Type B pancreatic cell (in vitro differentiated cells): ENCODE results near the gene KHK. TPM values are rescaled to one million over a fixed set of nuclear protein-coding genes. Genes with fewer than 3 reads are reported as not detected.

Experiments
- DNase-seq: peaks from one replicate; pipeline ENCODE4 v3.0.0; 2021; ENCODE audit warnings: mixed read lengths; ENCODE audit not compliant: unreplicated experiment; ENCODE audit errors: extremely low spot score
- H3K27ac Mint-ChIP-seq: 2 replicates; pipeline ENCODE4 v1.8.0; 2021; ENCODE audit warnings: mild to moderate bottlenecking, mixed read lengths
- H3K27me3 Mint-ChIP-seq: 2 replicates; pipeline ENCODE4 v1.8.0; 2021; ENCODE audit warnings: mixed read lengths
- H3K36me3 Mint-ChIP-seq: 2 replicates; pipeline ENCODE4 v1.8.0; 2021; ENCODE audit warnings: mixed read lengths
- H3K4me1 Mint-ChIP-seq: one replicate; pipeline ENCODE4 v1.8.0; 2021; ENCODE audit warnings: mixed read lengths; ENCODE audit not compliant: unreplicated experiment
- H3K4me3 Mint-ChIP-seq: 2 replicates; pipeline ENCODE4 v1.8.0; 2021; ENCODE audit warnings: mild to moderate bottlenecking, mixed read lengths
- H3K9me3 Mint-ChIP-seq: 2 replicates; pipeline ENCODE4 v1.8.0; 2021; ENCODE audit warnings: mixed read lengths
- total RNA-seq: library from RNA; stranded (reverse); gene quantifications from 2 replicates; pipeline ENCODE4 v1.2.1, GENCODE V29; 2021; ENCODE audit warnings: low replicate concordance
- TF ChIP-seq, protein P1 (sequence below): fragments of 200-600 bp; sonication (generic); conservative IDR thresholded peaks from 2 replicates; pipeline ENCODE4 v1.5.0; 2021; ENCODE audit warnings: antibody characterized with exemption, mild to moderate bottlenecking

KHK gene
- total RNA-seq, 1 donor from 2014 or later, result 14.7 TPM

DNA sequence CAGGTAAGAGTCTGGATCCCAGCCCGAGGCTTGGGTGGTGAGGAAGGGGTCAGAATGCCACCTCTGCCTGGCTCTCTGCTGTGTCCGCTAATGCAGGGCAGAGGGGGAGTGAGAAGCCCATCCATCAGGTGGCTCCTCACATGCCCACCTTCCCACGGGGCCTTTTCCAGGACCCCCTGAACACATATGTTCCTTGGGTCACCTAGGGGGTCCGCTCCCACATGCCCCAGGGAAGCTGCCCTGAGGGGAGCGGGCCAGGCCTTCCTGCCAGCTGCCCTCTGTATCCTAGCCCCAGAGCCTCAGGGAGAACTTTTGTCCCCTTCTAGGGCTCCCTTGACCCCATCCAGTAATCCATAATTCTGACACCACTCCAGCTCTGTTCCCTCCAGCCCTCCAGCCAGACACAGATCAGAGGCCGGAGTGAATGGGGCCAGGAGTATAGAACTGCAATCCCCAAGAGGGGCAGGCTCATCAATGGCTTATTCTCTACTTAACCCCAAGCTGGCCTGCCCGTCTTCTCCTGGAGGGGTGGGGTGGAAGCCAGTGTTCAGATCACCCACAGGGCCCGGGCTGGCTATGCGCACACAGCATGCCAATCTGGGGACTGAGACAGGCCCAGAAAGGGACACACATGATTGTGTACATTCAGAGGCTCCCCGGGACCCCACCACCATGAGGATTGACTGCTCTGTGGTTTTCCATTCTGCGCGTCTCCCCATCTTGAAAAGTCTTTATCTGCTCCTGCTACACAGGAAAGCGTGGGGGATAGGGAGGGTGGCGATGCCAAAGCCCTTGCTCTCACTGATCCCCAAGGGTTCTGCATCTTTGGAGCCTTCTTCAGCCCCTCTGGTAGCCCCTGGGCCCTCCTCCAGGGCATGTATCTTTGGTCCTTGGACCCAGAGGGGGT is 7.1 kb upstream of the KHK start:
- Mint-ChIP-seq H3K27ac (no peak overlapping the region), H3K4me1 (peaks cover 50% of the 10 kb centered on the region), H3K9me3 (no peaks in the 10 kb centered on the region), H3K36me3 (peaks cover 5% of the 10 kb centered on the region), H3K27me3 (peaks cover 21% of the 10 kb centered on the region), H3K4me3 (peak overlapping the region; percentile 81)
- DNase-seq, result no peak
- TF ChIP-seq, protein P1, sequence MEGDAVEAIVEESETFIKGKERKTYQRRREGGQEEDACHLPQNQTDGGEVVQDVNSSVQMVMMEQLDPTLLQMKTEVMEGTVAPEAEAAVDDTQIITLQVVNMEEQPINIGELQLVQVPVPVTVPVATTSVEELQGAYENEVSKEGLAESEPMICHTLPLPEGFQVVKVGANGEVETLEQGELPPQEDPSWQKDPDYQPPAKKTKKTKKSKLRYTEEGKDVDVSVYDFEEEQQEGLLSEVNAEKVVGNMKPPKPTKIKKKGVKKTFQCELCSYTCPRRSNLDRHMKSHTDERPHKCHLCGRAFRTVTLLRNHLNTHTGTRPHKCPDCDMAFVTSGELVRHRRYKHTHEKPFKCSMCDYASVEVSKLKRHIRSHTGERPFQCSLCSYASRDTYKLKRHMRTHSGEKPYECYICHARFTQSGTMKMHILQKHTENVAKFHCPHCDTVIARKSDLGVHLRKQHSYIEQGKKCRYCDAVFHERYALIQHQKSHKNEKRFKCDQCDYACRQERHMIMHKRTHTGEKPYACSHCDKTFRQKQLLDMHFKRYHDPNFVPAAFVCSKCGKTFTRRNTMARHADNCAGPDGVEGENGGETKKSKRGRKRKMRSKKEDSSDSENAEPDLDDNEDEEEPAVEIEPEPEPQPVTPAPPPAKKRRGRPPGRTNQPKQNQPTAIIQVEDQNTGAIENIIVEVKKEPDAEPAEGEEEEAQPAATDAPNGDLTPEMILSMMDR, result no peak

DNA sequence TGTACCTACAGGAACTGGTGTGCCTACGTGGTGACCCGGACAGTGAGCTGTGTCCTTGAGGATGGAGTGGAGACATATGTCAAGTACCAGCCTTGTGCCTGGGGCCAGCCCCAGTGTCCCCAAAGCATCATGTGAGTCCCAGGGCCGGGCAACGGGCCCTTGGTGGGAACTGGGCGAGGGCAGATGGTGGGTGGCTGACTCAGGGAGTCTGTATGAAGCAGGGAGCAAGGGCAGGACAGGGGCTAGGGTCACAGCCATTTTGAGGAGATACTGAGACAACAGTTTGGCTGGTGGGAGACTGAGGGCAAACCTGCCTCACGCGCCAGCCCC is 6.5 kb upstream of the KHK start:
- H3K36me3 Mint-ChIP-seq, result peaks cover 5% of the 10 kb centered on the region
- peak overlapping the region; percentile 81 for H3K4me3 Mint-ChIP-seq
- DNase-seq, result no peak
- H3K27me3 Mint-ChIP-seq, result peaks cover 17% of the 10 kb centered on the region
- TF ChIP-seq, protein P1, result no peak
- H3K27ac Mint-ChIP-seq, result no peak overlapping the region
- peaks cover 44% of the 10 kb centered on the region for H3K4me1 Mint-ChIP-seq
- no peaks in the 10 kb centered on the region for H3K9me3 Mint-ChIP-seq

DNA sequence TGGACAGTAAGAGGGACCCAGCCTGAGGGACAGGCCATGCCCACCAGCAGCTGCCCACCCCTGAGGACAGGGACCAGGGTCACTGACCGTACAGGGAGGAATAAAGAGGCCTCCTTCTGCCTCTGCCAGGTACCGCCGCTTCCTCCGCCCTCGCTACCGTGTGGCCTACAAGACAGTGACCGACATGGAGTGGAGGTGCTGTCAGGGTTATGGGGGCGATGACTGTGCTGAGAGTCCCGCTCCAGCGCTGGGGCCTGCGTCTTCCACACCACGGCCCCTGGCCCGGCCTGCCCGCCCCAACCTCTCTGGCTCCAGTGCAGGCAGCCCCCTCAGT is 6.0 kb upstream of the KHK start:
- H3K27ac Mint-ChIP-seq, result peak overlapping the region; percentile 93
- H3K4me1 Mint-ChIP-seq, result peaks cover 40% of the 10 kb centered on the region
- peaks cover 17% of the 10 kb centered on the region for H3K27me3 Mint-ChIP-seq
- TF ChIP-seq, protein P1, result no peak
- no peaks in the 10 kb centered on the region for H3K9me3 Mint-ChIP-seq
- peak overlapping the region; percentile 85 for H3K4me3 Mint-ChIP-seq
- DNase-seq, result no peak
- H3K36me3 Mint-ChIP-seq, result peaks cover 5% of the 10 kb centered on the region

DNA sequence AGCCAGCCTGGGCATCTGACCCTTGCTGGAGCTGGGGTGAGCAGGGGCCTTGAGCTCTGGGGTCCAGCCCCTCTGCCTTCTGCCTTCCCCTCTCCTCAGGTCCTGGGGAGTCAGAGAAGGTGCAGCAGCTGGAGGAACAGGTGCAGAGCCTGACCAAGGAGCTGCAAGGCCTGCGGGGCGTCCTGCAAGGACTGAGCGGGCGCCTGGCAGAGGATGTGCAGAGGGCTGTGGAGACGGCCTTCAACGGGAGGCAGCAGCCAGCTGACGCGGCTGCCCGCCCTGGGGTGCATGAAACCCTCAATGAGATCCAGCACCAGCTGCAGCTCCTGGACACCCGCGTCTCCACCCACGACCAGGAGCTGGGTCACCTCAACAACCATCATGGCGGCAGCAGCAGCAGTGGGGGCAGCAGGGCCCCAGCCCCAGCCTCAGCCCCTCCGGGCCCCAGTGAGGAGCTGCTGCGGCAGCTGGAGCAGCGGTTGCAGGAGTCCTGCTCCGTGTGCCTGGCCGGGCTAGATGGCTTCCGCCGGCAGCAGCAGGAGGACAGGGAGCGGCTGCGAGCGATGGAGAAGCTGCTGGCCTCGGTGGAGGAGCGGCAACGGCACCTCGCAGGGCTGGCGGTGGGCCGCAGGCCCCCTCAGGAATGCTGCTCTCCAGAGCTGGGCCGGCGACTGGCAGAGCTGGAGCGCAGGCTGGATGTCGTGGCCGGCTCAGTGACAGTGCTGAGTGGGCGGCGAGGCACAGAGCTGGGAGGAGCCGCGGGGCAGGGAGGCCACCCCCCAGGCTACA is 4.4 kb upstream of the KHK start:
- H3K9me3 Mint-ChIP-seq, result no peaks in the 10 kb centered on the region

DNA sequence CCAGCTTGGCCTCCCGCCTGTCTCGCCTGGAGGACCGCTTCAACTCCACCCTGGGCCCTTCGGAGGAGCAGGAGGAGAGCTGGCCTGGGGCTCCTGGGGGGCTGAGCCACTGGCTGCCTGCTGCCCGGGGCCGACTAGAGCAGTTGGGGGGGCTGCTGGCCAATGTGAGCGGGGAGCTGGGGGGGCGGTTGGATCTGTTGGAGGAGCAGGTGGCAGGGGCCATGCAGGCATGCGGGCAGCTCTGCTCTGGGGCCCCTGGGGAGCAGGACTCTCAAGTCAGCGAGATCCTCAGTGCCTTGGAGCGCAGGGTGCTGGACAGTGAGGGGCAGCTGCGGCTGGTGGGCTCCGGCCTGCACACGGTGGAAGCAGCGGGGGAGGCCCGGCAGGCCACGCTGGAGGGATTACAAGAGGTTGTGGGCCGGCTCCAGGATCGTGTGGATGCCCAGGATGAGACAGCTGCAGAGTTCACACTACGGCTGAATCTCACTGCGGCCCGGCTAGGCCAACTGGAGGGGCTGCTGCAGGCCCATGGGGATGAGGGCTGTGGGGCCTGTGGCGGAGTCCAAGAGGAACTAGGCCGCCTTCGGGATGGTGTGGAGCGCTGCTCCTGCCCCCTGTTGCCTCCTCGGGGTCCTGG is 3.7 kb upstream of the KHK start:
- Mint-ChIP-seq H3K36me3 (peaks cover 5% of the 10 kb centered on the region), H3K4me3 (no peak overlapping the region), H3K27me3 (peaks cover 7% of the 10 kb centered on the region), H3K27ac (no peak overlapping the region), H3K9me3 (no peaks in the 10 kb centered on the region), H3K4me1 (peaks cover 26% of the 10 kb centered on the region)
- DNase-seq, result no peak
- TF ChIP-seq, protein P1, result no peak

More for the DNA sequence above, 4.4 kb upstream of the KHK start:
- Mint-ChIP-seq H3K4me1 (peaks cover 30% of the 10 kb centered on the region), H3K27me3 (peaks cover 6% of the 10 kb centered on the region), H3K27ac (no peak overlapping the region), H3K4me3 (no peak overlapping the region), H3K36me3 (peaks cover 5% of the 10 kb centered on the region)
- no peak for DNase-seq
- TF ChIP-seq, protein P1, result no peak
